ENCODE data around the gene RNF123. TPM values are rescaled to one million over a fixed set of nuclear protein-coding genes. Genes with fewer than 3 reads are reported as not detected.

RNF123 gene
- total RNA-seq, 1 experiment from 2014 or later = 40.6 TPM

GRCh38 chr3:49734752-49735151 is 45.4 kb downstream of the RNF123 start:
- Histone ChIP-seq H4K5ac (ENCODE audit: insufficient read length, low read depth, low read length) (no peak overlapping the region), H3K9ac (ENCODE audit: extremely low read depth, insufficient read length, low read length) (no peak overlapping the region), H3K23ac (ENCODE audit: insufficient read length, low read depth, low read length) (no peak overlapping the region), H4K8ac (replicated peaks; ENCODE audit: insufficient read length, low read depth, low read length) (no peak overlapping the region), H3K27me3 (ENCODE audit: insufficient read depth, low read length) (no peaks in the 10 kb centered on the region; the same call in 1 of the 2 replicates), H2BK12ac (ENCODE audit: insufficient read length, low read depth, low read length) (no peak overlapping the region), H4K20me1 (ENCODE audit: control insufficient read depth, insufficient read depth, insufficient read length) (no peaks in the 10 kb centered on the region), H2AFZ (ENCODE audit: low read length) (no peak overlapping the region), H3T11ph (ENCODE audit: low read length) (no peak overlapping the region), H3K4me1 (ENCODE audit: insufficient read depth, low read length) (no peaks in the 10 kb centered on the region), H2BK20ac (ENCODE audit: low read depth, low read length, poor library complexity, severe bottlenecking) (no peak overlapping the region), H2BK15ac (ENCODE audit: low read depth, low read length) (no peak overlapping the region), H4K91ac (ENCODE audit: insufficient read length, low read depth, low read length) (no peak overlapping the region), H3K23me2 (ENCODE audit: insufficient read length, low read depth, low read length, poor library complexity, severe bottlenecking) (no peaks in the 10 kb centered on the region), H3K79me2 (ENCODE audit: insufficient read depth, low read length) (0 out of 2 replicates have a peak, but pooled peaks cover 2% of the 10 kb centered on the region), H3K4ac (ENCODE audit: low read depth, low read length) (no peak overlapping the region), H3K79me1 (ENCODE audit: insufficient read depth, low read depth, low read length, poor library complexity, severe bottlenecking) (no peaks in the 10 kb centered on the region), H3K14ac (ENCODE audit: insufficient read depth, low read length) (no peak overlapping the region), H3K18ac (ENCODE audit: insufficient read length, low read depth, low read length) (no peak overlapping the region), H3K56ac (ENCODE audit: insufficient read length, low read depth, low read length) (no peak overlapping the region), H2BK120ac (ENCODE audit: low read depth, low read length, poor library complexity, severe bottlenecking) (no peak overlapping the region), H3K27ac (ENCODE audit: insufficient read length, low read depth, low read length) (no peak overlapping the region), H2AK5ac (ENCODE audit: insufficient read length, low read length) (no peak overlapping the region), H3K4me2 (ENCODE audit: insufficient read depth, insufficient read length, low read length) (no peak overlapping the region), H2BK5ac (ENCODE audit: insufficient read length, low read length) (no peak overlapping the region), H3K9me3 (ENCODE audit: control insufficient read depth, low read depth, low read length) (no peaks in the 10 kb centered on the region)
- Mint-ChIP-seq H3K27me3 (ENCODE audit: low read depth) (no peaks in the 10 kb centered on the region), H3K9me3 (no peaks in the 10 kb centered on the region; a peak in 1 of 5 replicates), H3K4me1 (no peaks in the 10 kb centered on the region), H3K27ac (peak overlapping the region in 1 of 3 experiments; percentile 87; a peak in 1 of 7 replicates), H3K36me3 (ENCODE audit: insufficient read depth in 1 of 3, low read depth in 3 of 3) (peaks cover 28 to 66% (median 60%) of the 10 kb centered on the region in 3 experiments; a peak in 6 of 7 replicates), H3K4me3 (no peak overlapping the region)
- no CpG with 5 or more reads among the region's 6 CpGs for WGBS (ENCODE audit: extremely low coverage, insufficient read length, low lambda C conversion rate)
- TF ChIP-seq CTCF (conservative IDR thresholded peaks at IDR 0.05) = no peak
- no peak for DNase-seq

All from H9 (cell line).